SJSA1 (cell line): ENCODE data around the gene RPS6KA4. TPM values are rescaled to one million over a fixed set of nuclear protein-coding genes. Genes with fewer than 3 reads are reported as not detected.
A peak's percentile ranks its signal among the peaks of the same experiment; 100 is the strongest.

ENCODE experiments used
- DNase-seq, 2 experiments: peaks; one replicate each; pipeline ENCODE4 v3.0.0-alpha.2; 2015 to 2020; ENCODE audit warnings: low spot score in 2 of 2, low read depth in 1 of 2
- H3K27ac ChIP-seq: fragments of 250-450 bp; sonication (Bioruptor Pico); 2 replicates; pipeline ENCODE4 v1.5.1; 2020; ENCODE audit warnings: mild to moderate bottlenecking, moderate library complexity
- H3K27me3 ChIP-seq: fragments of 250-450 bp; sonication (Bioruptor Pico); replicated peaks from 2 replicates; pipeline ENCODE4 v1.5.1; 2020; ENCODE audit warnings: mild to moderate bottlenecking, moderate library complexity
- H3K36me3 ChIP-seq: fragments of 250-450 bp; sonication (Bioruptor Pico); 2 replicates; pipeline ENCODE4 v1.5.1; 2020; ENCODE audit warnings: mild to moderate bottlenecking
- H3K4me1 ChIP-seq: fragments of 250-450 bp; sonication (Bioruptor Pico); replicated peaks from 2 replicates; pipeline ENCODE4 v1.6.1; 2021; ENCODE audit warnings: mild to moderate bottlenecking
- H3K4me3 ChIP-seq: fragments of 250-450 bp; sonication (Bioruptor Pico); 2 replicates; pipeline ENCODE4 v1.5.1; 2020; ENCODE audit warnings: mild to moderate bottlenecking
- H3K9me3 ChIP-seq: fragments of 250-450 bp; sonication (Bioruptor Pico); replicated peaks from 2 replicates; pipeline ENCODE4 v1.5.1; 2020; ENCODE audit warnings: mild to moderate bottlenecking
- total RNA-seq: library from RNA; depleted of rRNA; stranded (reverse); fragments of >200 nt; shearing (Covaris generic); gene quantifications from 2 replicates; pipeline ENCODE4 v1.2.3, GENCODE V29; 2014

Gene RPS6KA4
- total RNA-seq, 1 experiment from 2014 or later, result 84.1 TPM

DNA sequence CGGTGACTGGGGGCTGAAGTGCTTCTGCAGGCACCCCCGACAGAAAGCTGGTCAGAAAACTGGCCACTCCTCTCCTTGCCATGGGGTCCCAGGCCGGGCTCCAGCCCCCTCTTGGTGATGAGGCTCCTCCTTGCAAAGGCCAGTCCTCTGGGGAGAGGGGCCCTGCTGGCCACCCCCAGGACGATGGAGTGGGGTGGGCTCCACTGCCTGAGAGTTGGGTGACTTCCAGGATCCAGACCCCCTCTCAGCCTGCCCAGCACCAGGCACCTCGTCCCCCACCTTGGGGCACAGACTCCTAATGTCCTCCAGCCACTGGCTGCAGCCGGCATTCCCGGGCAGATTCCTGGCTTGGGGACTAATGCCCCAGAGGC lies 441 bp upstream of the RPS6KA4 start:
- peaks cover 42% of the 10 kb centered on the region for H3K36me3 ChIP-seq

DNA sequence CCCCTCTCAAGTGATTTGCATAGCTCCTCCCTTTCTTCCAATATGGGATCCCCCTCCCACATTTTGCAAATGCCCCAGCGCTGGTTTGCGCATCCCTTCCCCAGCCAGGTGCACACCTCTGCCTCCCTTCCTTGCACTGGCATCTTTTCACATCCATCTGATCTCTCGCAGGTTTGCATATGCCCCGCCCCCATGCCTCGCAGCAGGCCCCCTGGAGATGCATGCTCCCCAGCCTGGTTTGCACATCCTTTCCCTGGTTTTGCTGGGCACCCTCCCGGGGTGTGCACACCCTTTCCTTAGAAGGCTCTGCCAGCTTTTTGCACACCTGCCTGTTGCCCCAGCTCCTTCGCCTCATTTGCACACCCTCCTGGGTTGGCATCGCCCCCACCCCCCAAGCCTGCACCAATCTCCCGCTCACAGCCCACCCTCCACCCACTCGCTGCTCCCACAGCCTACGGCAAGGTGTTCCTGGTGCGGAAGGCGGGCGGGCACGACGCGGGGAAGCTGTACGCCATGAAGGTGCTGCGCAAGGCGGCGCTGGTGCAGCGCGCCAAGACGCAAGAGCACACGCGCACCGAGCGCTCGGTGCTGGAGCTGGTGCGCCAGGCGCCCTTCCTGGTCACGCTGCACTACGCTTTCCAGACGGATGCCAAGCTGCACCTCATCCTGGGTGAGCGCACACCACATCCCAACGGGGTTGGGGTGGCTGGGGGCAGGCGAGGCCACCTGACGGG lies 917 bp downstream of the RPS6KA4 start:
- Histone ChIP-seq H3K27me3 (no peaks in the 10 kb centered on the region), H3K36me3 (peaks cover 54% of the 10 kb centered on the region), H3K4me3 (peak overlapping the region; percentile 93), H3K4me1 (peaks cover 45% of the 10 kb centered on the region), H3K9me3 (no peaks in the 10 kb centered on the region), H3K27ac (no peak overlapping the region)
- peak in 1 of 2 experiments; percentile 52 for DNase-seq

More for the DNA sequence above, 441 bp upstream of the RPS6KA4 start:
- DNase-seq, result peak; percentile 53 to 77
- H3K4me1 ChIP-seq, result peaks cover 45% of the 10 kb centered on the region
- peak overlapping the region; percentile 83 for H3K27ac ChIP-seq
- H3K27me3 ChIP-seq, result peaks cover 5% of the 10 kb centered on the region
- no peaks in the 10 kb centered on the region for H3K9me3 ChIP-seq
- H3K4me3 ChIP-seq, result peak overlapping the region; percentile 93

DNA sequence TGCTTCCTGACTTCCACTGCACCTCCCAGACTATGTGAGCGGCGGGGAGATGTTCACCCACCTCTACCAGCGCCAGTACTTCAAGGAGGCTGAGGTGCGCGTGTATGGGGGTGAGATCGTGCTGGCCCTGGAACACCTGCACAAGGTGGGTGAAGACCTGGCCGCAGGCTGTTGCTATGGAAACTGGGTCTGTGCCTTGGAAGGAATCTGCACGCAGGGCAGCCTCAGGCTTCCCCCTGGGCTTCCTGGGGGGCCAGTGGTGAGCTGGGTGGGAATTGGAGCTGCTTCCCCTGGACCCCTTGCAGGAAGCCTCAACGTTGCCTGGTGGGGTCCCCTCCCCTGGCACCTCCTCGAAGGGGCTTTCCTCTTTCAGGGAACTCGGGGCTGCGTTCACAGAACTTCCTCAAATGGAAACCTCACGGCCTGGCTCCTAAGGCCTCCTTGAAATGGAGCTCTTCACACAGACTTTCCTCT lies 1.5 kb downstream of the RPS6KA4 start:
- H3K27me3 ChIP-seq, result no peaks in the 10 kb centered on the region
- H3K36me3 ChIP-seq, result peaks cover 60% of the 10 kb centered on the region
- no peak overlapping the region for H3K27ac ChIP-seq
- no peaks in the 10 kb centered on the region for H3K9me3 ChIP-seq
- no peak overlapping the region for H3K4me3 ChIP-seq
- peak in 1 of 2 experiments; percentile 47 for DNase-seq
- peaks cover 40% of the 10 kb centered on the region for H3K4me1 ChIP-seq

DNA sequence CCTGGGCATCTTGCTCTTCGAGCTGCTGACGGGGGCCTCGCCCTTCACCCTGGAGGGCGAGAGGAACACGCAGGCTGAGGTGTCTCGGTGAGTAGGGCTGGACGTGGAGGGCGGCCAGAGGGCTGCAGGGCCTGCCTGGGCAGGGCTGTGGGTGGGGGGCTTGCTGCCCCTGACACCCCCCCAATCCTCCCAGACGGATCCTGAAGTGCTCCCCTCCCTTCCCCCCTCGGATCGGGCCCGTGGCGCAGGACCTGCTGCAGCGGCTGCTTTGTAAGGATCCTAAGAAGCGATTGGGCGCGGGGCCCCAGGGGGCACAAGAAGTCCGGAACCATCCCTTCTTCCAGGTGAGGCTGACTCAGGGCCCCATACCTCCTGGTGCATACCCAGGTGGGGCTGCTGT lies 2.7 kb downstream of the RPS6KA4 start:
- DNase-seq, result peak in 1 of 2 experiments; percentile 53
- Histone ChIP-seq H3K27ac (no peak overlapping the region), H3K36me3 (peaks cover 72% of the 10 kb centered on the region), H3K4me1 (peaks cover 41% of the 10 kb centered on the region), H3K27me3 (no peaks in the 10 kb centered on the region), H3K4me3 (no peak overlapping the region), H3K9me3 (no peaks in the 10 kb centered on the region)

DNA sequence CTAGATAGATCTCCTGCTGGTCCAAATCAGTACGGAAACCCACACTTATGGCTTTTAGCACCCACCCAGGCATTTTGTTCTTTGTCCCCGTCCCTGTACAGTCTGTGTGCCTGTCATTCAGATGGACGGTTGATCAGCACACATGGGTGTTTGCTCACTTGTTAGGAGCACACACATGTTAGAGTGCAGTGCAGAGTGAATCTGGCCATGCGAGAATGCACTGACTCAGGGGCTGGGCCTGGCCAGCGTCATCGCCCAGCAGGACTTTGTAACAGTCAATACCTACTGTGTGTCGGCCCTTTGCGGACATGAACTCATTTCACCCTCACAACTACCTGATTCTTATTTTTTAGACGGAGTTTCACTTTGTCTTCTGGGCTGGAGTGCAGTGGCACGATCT lies 3.4 kb downstream of the RPS6KA4 start:
- Histone ChIP-seq H3K4me3 (no peak overlapping the region), H3K36me3 (peaks cover 79% of the 10 kb centered on the region), H3K27ac (no peak overlapping the region), H3K27me3 (no peaks in the 10 kb centered on the region), H3K9me3 (no peaks in the 10 kb centered on the region), H3K4me1 (peaks cover 34% of the 10 kb centered on the region)
- no peak for DNase-seq

DNA sequence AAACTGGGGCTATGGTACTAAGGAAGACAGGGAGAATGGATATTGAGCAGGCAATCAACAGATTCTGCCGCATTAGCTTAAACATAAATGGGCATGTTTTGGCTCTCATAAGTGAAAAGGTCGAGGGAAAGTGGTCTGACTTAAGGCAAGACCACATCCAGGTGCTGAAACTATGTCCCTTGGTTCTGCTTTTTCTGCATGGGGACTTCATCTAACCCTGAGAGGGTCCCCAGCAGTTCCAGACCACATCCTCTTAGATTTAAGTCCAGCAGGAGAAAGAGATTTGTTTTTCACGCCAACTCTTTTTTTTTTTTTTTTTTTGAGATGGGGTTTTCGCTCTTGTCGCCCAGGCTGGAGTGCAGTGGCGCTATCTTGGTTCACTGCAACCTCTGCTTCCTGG lies 5.5 kb downstream of the RPS6KA4 start:
- DNase-seq, result no peak
- no peak overlapping the region for H3K4me3 ChIP-seq
- peaks cover 96% of the 10 kb centered on the region for H3K36me3 ChIP-seq
- H3K9me3 ChIP-seq, result peaks cover 4% of the 10 kb centered on the region
- H3K4me1 ChIP-seq, result peaks cover 13% of the 10 kb centered on the region
- H3K27ac ChIP-seq, result no peak overlapping the region
- H3K27me3 ChIP-seq, result no peaks in the 10 kb centered on the region

DNA sequence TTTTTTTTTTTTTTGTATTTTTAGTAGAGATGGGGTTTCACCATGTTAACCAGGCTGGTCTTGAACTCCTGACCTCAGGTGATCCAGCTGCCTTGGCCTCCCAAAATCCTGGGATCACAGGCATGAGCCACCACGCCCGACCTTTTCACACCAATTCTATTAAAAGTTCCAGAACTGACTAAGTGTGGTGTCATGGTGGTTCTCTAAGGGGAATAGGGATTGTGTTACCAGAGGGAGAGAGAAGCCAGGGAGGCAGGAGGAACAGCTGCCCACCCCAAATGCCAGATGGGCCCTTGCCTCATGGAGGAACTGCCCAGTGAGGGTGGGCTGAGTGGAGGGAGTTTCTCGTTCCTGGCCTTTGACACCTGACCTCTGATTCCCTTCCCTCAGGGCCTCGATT lies 5.9 kb downstream of the RPS6KA4 start:
- Histone ChIP-seq H3K36me3 (peaks cover 98% of the 10 kb centered on the region), H3K4me3 (no peak overlapping the region), H3K9me3 (peaks cover 6% of the 10 kb centered on the region), H3K4me1 (peaks cover 8% of the 10 kb centered on the region), H3K27ac (no peak overlapping the region), H3K27me3 (no peaks in the 10 kb centered on the region)
- DNase-seq, result no peak

DNA sequence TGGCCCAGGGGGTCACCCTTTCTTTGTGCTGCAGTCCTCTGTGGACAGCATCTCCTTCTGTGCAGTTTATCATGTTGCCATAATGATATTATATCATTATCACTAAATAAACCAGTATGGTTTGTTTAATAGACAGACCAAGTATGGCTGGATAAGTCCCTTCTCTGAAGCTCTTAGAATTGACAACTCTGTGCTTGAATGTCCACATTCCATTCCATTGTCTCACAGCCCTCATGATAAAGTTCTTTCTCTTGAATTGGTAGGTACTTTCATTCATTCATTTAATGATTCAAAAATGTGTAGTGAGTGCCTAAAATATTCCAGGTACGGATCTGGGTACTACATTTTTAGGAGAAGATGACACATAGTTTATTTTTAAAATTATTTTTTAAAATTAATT lies 7.8 kb downstream of the RPS6KA4 start:
- H3K4me3 ChIP-seq, result no peak overlapping the region
- H3K27ac ChIP-seq, result no peak overlapping the region
- peaks cover 6% of the 10 kb centered on the region for H3K9me3 ChIP-seq
- peaks cover 90% of the 10 kb centered on the region for H3K36me3 ChIP-seq
- H3K4me1 ChIP-seq, result 0 out of 2 replicates have a peak, but pooled peaks cover 4% of the 10 kb centered on the region
- H3K27me3 ChIP-seq, result no peaks in the 10 kb centered on the region
- DNase-seq, result no peak

DNA sequence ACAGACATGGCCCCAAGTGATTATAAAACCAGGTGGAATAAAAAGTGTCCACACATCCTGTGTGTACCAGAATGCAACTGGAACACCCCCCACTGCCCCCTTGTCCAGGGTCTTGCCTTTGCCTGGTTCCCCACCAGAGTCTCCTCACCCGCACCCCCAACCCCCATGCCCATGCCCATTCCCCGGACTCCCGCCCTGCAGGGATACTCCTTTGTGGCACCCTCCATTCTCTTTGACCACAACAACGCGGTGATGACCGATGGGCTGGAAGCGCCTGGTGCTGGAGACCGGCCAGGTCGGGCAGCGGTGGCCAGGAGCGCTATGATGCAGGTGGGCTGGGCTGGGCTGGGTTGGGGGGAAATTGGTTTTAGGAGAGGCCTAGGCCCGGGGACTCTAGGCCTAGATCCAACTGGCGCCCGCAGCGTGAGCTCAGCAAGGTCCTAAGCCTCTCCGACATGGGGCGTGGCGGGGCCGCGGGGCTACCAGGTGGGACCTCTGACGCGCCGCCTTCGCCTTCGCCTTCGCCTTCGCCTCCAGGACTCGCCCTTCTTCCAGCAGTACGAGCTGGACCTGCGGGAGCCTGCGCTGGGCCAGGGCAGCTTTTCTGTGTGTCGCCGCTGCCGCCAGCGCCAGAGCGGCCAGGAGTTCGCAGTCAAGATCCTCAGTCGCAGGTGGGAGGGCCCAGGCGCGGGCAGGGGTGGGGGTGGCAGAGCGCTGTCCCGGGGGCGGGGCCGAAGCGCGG lies 9.1 kb downstream of the RPS6KA4 start:
- H3K36me3 ChIP-seq, result peaks cover 82% of the 10 kb centered on the region
- no peak overlapping the region for H3K27ac ChIP-seq
- no peaks in the 10 kb centered on the region for H3K27me3 ChIP-seq
- H3K4me1 ChIP-seq, result 0 out of 2 replicates have a peak, but pooled peaks cover 4% of the 10 kb centered on the region
- H3K9me3 ChIP-seq, result peaks cover 6% of the 10 kb centered on the region
- no peak overlapping the region for H3K4me3 ChIP-seq
- DNase-seq, result no peak

DNA sequence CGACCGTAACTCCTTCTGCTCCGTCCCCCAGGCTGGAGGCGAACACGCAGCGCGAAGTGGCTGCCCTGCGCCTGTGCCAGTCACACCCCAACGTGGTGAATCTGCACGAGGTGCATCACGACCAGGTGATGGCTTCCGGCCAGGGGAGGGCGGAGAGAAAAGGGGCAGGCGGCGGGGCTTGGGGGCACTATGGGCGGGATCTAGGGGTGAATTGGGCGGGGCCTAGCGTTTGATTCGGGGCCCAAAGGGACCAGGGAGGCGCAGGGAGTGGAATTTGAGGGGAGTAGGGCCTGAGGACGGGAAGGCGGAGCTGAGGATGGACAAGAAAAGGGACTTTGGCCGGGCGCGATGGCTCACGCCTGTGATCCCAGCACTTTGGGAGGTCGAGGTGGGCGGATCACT lies 9.7 kb downstream of the RPS6KA4 start:
- no peak overlapping the region for H3K27ac ChIP-seq
- no peak overlapping the region for H3K4me3 ChIP-seq
- H3K36me3 ChIP-seq, result peaks cover 76% of the 10 kb centered on the region
- DNase-seq, result peak in 1 of 2 experiments; percentile 58
- 0 out of 2 replicates have a peak, but pooled peaks cover 4% of the 10 kb centered on the region for H3K4me1 ChIP-seq
- peaks cover 6% of the 10 kb centered on the region for H3K9me3 ChIP-seq
- no peaks in the 10 kb centered on the region for H3K27me3 ChIP-seq

DNA sequence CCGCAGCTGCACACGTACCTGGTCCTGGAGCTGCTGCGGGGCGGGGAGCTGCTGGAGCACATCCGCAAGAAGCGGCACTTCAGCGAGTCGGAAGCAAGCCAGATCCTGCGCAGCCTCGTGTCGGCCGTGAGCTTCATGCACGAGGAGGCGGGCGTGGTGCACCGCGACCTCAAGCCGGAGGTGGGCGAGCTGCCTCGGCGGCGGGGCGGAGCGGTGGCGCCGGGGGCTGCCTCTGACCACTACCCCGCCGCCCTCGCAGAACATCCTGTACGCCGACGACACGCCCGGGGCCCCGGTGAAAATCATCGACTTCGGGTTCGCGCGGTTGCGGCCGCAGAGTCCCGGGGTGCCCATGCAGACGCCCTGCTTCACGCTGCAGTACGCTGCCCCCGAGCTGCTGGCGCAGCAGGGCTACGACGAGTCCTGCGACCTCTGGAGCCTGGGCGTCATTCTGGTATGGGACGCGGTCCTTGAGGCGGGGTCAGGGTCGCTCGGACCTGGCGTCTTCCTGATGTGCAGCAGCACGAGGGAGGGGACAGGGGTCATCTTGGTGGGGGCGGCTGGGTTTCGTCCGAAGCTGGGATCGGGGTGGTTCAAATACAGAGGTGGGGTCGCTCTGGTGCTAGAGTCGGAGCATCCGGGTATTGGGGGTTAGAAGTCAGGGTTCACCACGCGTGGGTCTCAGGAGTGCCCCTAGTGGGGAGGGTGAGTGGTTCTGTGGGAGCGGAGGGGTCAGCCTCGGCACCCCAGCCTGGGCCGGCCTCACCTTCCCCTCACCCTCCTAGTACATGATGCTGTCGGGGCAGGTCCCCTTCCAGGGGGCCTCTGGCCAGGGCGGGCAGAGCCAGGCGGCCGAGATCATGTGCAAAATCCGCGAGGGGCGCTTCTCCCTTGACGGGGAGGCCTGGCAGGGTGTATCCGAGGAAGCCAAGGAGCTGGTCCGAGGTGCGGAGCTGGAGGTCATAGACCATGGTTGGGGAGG lies 10.8 kb downstream of the RPS6KA4 start:
- no peak overlapping the region for H3K4me3 ChIP-seq
- peaks cover 6% of the 10 kb centered on the region for H3K9me3 ChIP-seq
- peaks cover 67% of the 10 kb centered on the region for H3K36me3 ChIP-seq
- no peaks in the 10 kb centered on the region for H3K27me3 ChIP-seq
- 0 out of 2 replicates have a peak, but pooled peaks cover 4% of the 10 kb centered on the region for H3K4me1 ChIP-seq
- DNase-seq, result peak in 1 of 2 experiments; percentile 57
- no peak overlapping the region for H3K27ac ChIP-seq

DNA sequence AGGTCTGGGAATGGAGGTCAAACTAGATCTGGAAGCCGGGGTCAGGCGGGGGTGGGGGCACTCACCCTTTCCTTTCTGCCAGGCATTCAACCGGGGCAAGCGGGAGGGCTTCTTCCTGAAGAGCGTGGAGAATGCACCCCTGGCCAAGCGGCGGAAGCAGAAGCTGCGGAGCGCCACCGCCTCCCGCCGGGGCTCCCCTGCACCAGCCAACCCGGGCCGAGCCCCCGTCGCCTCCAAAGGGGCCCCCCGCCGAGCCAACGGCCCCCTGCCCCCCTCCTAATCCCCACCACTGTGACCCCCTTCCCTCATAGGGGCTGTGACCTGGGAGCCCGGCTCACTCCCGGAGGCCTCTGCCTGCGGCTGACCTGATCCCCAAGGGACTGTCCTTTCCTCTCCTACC lies 12.2 kb downstream of the RPS6KA4 start:
- H3K27ac ChIP-seq, result no peak overlapping the region
- H3K36me3 ChIP-seq, result peaks cover 52% of the 10 kb centered on the region
- H3K4me3 ChIP-seq, result no peak overlapping the region
- peaks cover 6% of the 10 kb centered on the region for H3K9me3 ChIP-seq
- no peaks in the 10 kb centered on the region for H3K27me3 ChIP-seq
- H3K4me1 ChIP-seq, result 0 out of 2 replicates have a peak, but pooled peaks cover 4% of the 10 kb centered on the region
- peak in 1 of 2 experiments; percentile 54 for DNase-seq

DNA sequence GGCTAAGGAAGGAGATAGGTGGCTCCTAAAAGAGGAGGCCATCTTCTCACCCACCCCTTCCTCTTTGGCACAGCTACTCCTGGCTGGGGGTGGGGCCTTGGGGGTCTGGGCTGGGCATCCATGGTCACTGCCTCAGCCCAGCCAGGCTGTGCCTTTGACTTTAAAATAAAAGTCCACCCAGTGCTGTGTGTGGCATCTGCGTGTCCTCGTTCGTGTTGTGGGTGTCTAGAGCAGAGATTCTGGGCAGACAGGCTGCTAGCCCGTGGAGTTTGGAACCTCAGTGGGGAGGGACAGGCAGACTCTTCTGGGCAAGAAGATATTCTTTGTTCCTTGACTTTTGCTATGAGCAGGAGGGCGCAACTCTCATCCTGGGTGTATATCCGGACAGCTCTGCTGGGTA lies 13.1 kb downstream of the RPS6KA4 start:
- Histone ChIP-seq H3K27me3 (no peaks in the 10 kb centered on the region), H3K9me3 (peaks cover 6% of the 10 kb centered on the region), H3K4me1 (no peaks in the 10 kb centered on the region), H3K4me3 (no peak overlapping the region), H3K36me3 (peaks cover 44% of the 10 kb centered on the region), H3K27ac (no peak overlapping the region)
- no peak for DNase-seq
